NCI-H524 treated with DMSO at 0.1 percent for 48 hours (cell line): ENCODE measurements around the gene TAS1R1.

ENCODE experiments used
- DNase-seq: peaks from one replicate; lab custom pipeline; 2025; lab: John Stamatoyannopoulos, UW

The TAS1R1 gene

GRCh38 chr1:6574025-6574620 is 19.0 kb downstream of the TAS1R1 start:
- DNase-seq: no peak

- DNase-seq: no peak
Measured at GRCh38 chr1:6574818-6575217, 19.7 kb downstream of the TAS1R1 start.

GRCh38 chr1:6577831-6578525 is 22.9 kb downstream of the TAS1R1 start:
- no peak for DNase-seq

GRCh38 chr1:6578624-6579373 is 23.7 kb downstream of the TAS1R1 start:
- DNase-seq: no peak

GRCh38 chr1:6579374-6580118 is 24.4 kb downstream of the TAS1R1 start, which contains the start of gene ZBTB48:
ZBTB48 (plus strand) TSS chr1:6579994; CDS start chr1:6580610, 616 bp downstream.
- DNase-seq: peak; percentile 76

- no peak for DNase-seq
Measured at GRCh38 chr1:6580119-6580592, 25.0 kb downstream of the TAS1R1 start.

- no peak for DNase-seq
Measured at GRCh38 chr1:6580593-6581409, 25.7 kb downstream of the TAS1R1 start.

GRCh38 chr1:6581561-6582305 is 26.6 kb downstream of the TAS1R1 start:
- DNase-seq: no peak

GRCh38 chr1:6582370-6582769 is 27.3 kb downstream of the TAS1R1 start:
- DNase-seq: no peak

GRCh38 chr1:6584126-6585080 is 29.3 kb downstream of the TAS1R1 start:
- no peak for DNase-seq

GRCh38 chr1:6585081-6585722 is 30.1 kb downstream of the TAS1R1 start:
- DNase-seq: no peak

GRCh38 chr1:6585841-6586240 is 30.7 kb downstream of the TAS1R1 start:
- DNase-seq: no peak

- DNase-seq: no peak
Measured at GRCh38 chr1:6586404-6586816, 31.3 kb downstream of the TAS1R1 start.

GRCh38 chr1:6587261-6588005 is 32.3 kb downstream of the TAS1R1 start:
- no peak for DNase-seq

GRCh38 chr1:6588128-6588892 is 33.2 kb downstream of the TAS1R1 start:
- no peak for DNase-seq

GRCh38 chr1:6588893-6589520 is 33.9 kb downstream of the TAS1R1 start:
- no peak for DNase-seq

GRCh38 chr1:6590046-6590445 is 34.9 kb downstream of the TAS1R1 start:
- DNase-seq: no peak
